HuH-7 (cell line): Measurements from ENCODE around the gene CRISP3.
"Not testable (repeated sequence)": the region's sequence is repeated elsewhere in the genome, so short reads cannot be mapped to it uniquely, and the experiment has no call there.

Experiments
- DNase-seq: peaks from one replicate; pipeline ENCODE4 v3.0.0; 2011; ENCODE audit warnings: low spot score

The CRISP3 gene, protein sequence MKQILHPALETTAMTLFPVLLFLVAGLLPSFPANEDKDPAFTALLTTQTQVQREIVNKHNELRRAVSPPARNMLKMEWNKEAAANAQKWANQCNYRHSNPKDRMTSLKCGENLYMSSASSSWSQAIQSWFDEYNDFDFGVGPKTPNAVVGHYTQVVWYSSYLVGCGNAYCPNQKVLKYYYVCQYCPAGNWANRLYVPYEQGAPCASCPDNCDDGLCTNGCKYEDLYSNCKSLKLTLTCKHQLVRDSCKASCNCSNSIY

DNA sequence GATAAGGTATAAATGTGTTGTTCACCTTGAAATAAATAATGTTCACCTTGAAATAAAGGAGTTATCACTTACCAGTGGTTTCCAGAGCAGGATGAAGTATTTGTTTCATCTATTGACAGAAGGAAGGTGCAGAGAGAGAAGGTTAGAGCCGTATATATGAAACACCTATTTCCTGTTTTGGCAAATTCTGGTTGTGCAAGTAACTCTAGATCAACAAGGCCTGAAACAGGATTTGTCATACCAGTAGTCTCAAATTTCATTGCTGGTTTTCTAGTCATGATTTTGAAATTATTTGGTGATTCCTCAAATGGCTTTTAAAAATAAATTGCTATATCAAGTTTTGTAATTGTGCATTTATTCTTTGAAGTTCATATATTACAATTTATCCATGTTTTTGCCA lies at the start of gene CRISP3:
Gene CRISP3 (minus strand): TSS at position 130 of the 400 bp plus-strand sequence. CDS start 21 bp downstream, at position 109.
- DNase-seq, result no peak

DNA sequence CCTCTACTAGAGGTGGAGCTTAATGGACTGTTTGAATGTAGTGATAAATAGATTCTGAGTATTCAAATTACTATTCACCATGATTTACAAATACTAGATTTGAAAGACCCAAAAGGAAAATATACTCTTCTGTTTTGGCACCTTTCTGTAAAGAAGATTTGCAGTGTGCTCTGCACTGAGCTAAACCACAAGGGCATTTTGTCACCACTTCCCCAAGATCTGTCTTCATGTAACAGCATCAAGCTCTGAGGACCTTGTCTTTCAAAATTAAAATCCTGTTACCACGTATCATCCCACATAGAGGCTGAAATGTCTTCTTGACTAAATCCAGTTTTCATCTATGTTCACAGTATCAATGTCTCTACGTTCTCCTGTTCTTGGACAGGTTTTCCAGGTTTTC lies 46.2 kb upstream of the CRISP3 start:
- no peak for DNase-seq

DNA sequence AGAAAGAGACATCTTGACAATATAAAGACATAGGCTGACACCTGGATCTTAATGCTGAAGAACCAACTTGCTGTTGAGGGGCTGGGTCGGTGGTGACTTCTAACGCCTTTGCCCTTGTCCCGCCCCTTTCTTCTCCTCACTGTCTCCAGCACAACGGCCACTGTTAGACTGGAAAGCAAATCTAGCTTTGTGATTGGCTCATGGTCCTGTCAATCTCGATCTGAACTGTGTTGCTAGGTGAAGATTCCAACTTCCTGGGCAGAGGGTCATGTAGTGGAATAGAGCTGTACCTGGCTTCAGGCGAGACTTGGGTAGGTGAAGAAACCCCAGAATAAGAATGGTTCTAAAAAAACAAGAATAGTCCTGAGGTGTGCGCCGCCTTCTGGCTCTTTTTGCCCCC lies 43.0 kb upstream of the CRISP3 start, which contains the start of gene PGK2:
Gene PGK2 (minus strand): TSS at position 110 of the 400 bp plus-strand sequence. CDS start 98 bp downstream, at position 12.
- no peak for DNase-seq

DNA sequence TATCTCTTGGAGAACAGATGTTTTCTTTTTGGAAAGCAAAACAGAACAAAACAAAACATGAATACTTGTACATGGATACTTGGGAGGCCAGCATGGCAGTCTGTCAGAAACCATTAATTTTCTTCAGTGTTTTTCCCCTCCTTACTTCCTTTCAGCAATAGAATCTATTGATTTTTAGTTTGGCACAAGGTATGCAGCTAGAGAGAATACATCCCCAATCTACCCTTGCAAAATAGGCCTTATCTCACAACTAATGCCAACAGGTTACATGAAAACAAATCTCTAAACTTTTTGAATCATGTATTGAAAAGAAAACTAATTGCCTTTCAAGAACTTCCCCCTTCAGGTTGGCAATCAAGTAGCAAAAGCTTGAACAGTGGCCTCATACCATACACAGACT lies 40.1 kb upstream of the CRISP3 start:
- no peak for DNase-seq

DNA sequence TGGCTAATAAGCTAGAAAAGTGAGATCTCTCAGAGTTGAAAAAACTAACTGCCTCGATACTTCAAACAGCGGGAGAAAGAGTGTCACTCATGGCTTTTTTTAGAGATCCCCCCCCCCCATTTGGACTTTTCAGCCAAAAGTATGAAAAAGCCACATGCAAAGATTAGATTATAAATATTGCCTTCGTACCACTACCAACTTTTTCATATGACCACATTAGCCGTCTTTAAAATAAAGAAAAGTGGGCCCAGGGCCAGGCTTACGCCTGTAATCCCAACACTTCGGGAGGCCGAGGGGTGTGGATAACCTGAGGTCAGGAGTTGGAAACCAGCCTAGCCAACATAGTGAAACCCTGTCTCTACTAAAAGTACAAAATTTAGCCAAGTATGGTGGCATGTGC lies 38.5 kb upstream of the CRISP3 start:
- DNase-seq, result no peak

DNA sequence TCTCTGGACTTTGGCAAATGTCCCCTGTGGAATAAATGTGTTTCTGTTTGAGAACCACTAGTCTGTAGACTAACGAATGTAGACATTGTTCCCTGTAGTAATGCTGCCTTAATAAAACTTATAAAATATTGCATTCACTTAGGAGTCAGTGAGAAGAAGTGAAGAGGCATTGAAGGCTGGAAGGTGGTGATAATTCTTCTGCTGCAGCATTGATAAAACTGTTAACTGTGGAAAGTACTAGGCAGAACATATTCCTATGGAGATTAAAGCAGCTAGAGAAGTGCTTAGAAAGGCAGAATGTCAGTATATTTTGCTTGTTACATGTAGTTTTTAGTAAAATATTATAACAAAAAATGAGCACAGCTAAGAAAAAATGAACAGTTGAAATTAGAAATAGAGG lies 38.1 kb upstream of the CRISP3 start:
- no peak for DNase-seq

DNA sequence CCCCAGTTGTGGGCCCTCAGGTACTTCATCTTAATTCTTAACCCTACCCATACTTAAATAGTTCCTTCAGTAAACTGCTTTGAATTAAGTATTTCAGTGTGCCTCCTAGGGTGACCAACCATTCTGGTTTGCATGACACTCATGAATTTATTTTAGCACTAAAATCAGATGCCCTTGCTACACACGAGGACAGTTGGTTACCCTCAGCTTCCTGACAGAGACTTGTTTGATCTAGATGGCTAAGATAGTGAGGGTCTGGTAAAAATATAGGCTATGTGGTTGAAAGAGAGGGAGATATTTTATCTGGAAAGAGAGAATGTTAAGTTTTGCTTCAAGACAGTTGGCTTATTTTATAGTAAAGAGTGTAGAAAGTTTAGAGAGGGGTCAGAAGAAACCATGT lies 32.3 kb upstream of the CRISP3 start:
- DNase-seq, result no peak

DNA sequence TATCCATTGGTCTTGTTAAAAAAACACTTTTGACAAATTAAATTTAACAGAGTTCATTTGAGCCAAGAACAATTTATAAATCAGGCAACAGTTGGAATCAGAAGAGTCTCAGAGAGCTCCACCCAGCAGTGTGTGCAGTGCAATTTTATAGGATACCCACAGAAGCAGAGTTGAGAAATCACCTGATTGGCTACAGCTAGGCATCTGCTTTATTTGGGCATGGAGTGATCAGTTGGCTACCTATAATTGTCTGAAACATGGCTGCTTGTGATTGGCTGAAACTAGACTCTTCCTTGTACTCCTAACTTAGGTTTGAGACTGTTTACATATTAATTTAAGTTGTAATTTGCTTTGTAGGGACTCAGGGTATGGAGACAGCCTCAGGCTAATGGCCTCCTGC lies 30.9 kb upstream of the CRISP3 start:
- no peak for DNase-seq

DNA sequence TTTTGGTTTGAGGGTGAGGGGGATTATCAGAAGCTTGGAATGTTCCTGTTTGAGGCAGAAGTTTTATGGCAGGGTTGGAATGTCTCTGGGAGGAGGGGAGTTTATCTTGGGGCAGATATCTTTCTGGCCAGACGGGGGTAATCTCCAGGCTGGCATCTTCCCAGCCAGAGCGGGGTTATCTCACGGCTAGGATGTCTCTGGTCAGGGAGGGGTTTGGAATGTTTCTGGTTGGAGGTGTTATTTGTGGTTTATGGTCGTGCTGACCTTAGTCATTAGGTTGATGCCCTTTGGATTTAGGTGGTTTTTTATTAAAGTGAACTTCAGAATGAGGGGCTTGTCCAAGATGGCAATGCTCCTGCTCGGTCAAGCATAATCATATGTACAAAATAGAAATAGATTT lies 28.1 kb upstream of the CRISP3 start:
- no peak for DNase-seq

DNA sequence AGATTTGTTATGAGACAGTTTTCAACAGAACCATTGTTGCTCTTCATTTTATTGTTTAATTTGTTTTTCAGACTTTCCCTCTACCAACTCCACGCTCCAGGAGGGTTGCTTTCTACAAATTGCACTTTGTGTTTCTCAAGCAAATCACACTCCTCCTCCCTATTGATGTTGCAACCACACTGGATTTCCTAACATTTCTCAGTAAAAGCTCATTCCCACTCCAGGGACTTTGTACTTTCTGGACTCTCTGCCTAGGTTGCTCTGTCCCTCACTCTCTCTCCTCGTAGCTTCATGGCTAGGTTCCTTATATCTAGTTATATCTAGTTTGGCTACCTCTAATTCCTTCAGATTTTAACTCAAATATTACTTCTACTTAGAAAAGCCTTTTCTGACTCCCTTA lies 22.6 kb upstream of the CRISP3 start:
- peak; percentile 24 for DNase-seq

DNA sequence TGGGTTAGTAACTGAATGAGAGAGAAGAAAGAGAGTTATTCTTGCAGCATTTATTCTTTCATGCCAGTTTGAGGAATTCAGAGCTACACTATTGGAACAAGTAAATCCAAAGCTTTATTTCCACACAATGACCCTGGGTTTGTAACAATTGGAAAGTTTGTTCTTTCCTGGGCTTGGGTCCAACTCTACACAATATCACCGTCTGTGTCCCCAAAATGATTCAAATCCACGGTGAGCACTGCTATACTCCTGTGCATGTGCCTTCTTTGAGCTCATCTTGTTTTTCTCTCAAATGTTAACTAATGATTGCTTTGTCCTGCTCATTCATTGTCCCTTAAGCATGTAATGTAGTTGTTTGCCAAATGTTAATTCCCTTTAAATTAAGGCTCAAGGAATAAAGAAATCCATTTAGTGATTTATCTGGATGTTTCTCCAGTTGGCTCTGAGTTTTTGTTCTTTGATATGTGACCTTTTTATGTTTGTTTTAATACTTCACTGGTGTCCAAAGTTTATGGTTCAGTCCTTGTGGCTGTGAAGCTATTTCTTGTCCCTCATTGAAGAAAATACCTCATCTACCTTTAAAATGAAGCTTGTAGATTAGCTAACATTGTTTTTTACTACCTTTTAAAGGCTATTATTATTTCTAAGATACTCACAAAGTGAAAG lies 20.5 kb upstream of the CRISP3 start:
- no peak for DNase-seq

DNA sequence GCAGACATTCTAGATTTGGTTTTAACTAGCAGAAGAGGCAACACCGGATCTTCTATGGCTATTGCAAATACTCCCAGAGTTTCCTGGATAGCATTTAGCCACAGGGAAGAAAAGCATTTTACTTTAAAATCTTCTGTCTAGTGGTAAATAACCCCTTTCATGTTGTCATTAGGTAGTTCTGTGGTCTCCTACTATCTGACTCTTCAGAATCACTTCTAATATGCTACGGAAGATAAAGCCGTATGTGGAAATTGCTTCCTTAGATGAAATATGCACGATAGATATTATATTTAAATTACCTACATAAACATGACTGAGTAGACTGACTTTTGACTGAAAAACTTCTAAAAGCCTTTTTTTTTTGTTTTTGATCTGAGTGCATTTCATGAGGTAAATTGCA lies 759 bp downstream of the CRISP3 start:
- no peak for DNase-seq

DNA sequence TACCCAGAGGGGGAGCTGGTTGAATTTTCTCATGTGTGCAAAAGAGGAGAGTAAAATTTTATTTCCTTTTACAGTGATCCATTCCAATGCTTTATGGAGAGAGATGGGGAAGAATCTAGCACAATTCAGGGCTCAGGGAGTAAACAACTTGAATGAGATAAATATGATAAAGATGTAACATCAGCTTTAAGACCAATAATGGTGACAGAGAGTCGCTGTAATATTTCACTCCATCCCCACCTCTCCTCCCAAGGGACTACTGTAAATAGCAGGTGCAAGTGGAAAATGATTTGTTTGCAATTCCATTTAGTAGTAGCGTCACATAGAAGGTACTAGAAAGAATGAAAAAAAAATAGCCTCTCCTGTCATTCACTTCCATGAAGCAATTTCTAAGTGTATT lies 4.8 kb downstream of the CRISP3 start:
- DNase-seq, result no peak

DNA sequence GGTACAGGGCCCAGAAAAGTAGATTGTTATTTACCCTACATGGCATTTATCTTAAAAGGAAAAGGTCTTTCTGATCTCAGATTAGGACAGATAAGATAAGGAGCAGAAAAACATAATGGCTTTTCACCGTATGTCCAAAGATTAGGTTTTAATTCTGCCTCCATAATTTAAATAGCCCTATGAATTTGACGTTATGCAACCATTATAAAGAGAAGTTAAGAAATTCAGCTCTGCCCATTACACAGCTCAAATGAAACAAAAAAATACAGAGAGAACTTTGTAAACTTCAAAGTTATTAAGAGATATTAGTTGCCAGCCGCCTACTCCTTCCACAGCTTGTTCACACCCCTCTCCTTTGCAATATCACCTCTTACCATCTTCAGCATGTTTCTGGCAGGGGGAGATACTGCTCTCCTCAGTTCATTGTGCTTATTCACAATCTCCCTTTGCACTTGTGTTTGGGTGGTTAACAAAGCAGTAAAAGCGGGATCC lies 8.1 kb downstream of the CRISP3 start:
- DNase-seq, result no peak

DNA sequence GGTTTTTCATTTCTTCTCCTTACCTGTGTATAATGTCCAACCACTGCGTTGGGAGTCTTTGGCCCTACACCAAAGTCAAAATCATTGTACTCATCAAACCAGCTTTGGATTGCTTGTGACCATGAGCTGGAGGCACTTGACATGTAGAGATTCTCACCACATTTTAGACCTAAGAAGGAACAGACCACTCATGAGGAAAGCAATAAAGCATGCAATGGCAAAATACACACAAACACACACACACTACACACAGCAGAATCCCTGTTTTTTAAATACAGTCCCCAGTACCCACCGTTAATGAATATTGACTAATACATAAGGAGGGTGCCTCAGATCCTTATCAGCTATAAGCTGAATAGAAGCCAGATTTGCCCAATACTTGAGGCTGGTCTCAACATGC lies 10.5 kb downstream of the CRISP3 start:
- no peak for DNase-seq

DNA sequence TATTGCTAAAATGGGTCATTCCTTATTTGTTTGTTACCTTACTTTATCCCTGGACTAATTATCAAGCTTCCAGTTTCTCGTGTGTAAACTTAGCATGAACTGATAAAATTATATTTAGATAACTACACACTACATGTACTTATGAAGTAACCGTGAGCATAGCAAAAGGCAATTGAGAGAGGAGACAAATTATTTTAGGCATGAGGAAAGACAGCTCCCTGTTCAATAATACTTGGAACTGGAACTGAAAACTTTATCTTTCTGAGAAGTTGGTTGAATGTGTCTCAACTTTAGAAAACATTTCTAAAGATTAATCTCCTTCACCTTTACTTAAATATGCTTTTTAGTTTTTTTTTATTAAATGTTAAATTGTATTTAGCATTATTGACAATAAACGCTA lies 11.4 kb downstream of the CRISP3 start:
- no peak for DNase-seq

DNA sequence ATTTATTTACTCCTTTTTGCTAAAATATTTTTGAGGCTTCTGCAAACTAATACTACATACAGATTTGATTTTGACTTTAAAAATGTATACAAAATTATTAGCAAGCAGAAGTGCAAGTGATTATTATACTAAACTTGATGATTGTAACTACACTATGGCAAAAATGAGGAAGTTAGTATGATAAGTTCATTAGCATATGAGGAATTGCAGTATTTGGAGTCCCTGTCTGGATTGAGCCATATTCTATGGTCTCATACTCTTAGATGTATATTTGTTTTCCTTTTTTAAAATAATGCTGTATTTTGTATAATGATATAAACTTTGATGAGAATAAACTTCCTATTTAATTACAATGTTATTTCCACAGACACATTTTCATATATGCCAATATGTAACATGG lies 13.9 kb downstream of the CRISP3 start:
- DNase-seq, result no peak

DNA sequence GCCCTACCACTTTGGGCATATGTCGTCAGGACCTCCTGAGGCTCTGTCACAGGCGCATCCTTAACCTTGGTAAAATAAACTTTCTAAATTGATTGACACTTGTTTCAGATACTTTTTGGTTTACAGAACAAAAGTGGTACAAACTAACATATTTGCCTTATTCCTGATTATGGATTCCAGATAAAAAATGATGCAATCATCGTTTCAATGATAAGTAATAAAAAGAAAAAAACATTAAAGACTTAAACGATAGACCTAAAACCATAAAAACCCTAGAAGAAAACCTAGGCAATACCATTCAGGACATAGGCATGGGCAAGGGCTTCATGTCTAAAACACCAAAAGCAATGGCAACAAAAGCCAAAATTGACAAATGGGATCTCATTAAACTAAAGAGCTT lies 20.3 kb downstream of the CRISP3 start:
- DNase-seq, result not testable (repeated sequence)

DNA sequence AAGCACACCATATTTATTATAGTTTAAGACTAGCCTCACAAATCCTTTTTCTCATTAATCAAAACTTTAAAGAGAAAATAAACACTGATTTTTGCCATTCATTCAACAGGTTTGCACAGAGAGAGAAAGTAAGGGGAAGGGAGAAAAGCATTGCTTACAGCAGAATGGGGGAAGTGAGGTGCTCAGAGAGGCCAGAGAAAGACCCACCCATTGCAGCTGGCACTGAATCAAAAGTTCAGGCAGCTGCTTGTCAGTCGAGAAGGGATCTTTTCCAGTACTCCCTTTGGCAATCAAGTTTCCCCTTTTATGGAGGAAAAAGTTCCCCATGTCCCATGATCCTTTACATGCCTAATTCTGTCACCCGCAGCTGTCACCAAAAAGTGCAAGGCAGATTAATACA lies 22.9 kb downstream of the CRISP3 start:
- no peak for DNase-seq

DNA sequence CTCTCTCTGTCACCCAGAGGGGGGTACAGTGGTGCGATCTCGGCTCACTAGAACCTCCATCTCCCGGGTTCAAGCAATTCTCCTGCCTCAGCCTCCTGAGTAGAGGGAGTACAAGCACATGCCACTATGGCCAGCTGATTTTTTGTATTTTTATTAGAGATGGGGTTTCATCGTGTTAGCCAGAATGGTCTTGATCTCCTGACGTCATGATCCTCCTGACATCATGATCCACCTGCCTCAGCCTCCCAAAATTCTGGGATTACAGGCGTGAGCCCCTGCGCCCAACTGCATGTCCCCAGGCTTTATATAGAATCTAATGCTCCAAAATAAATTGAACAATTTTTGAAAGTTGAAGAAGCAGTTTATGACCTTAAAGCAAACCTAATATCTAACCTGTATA lies 23.8 kb downstream of the CRISP3 start:
- DNase-seq, result no peak

DNA sequence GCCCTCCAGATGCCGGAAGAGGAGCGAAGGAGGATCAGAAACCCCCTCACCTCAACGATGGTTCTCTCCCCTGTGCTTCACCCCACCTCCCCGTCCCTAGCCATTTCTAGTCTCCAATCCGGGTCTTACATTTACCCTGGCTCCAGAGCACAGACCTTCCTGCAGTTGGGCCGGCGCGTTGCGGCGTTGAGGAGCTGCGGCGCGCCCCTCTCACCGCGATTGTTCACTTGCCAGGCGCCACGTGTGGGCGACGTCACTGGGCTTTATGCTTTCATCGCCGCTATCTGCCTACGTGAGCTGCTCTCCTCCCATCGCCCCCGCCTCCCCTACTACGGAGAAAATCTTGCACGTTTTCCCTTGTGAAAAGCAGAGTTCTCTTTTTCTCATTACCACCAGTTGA lies 30.8 kb downstream of the CRISP3 start, which contains the start of gene CRISP2:
Gene CRISP2 (minus strand): TSS at position 198 of the 400 bp plus-strand sequence. CDS start 4,347 bp downstream, outside the sequence.
- no peak for DNase-seq

DNA sequence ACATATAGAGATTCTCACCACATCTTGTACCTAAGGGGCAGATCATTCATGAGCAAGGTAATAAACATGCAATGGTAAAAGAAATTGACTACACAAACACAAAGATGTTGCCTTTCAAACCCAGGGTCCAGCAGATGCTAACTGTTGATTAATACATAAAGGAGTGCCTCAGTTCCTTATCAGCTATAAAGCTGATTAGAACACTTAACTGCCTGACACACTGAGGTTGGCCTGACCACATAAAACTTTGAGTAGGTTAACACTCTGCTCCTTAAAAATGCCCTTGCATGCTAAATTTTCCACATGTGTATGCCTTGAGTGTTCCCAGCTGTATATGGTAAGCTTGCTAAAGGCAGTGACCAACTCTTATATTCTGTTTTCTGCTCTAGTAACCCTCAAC lies 45.7 kb downstream of the CRISP3 start:
- DNase-seq, result no peak

DNA sequence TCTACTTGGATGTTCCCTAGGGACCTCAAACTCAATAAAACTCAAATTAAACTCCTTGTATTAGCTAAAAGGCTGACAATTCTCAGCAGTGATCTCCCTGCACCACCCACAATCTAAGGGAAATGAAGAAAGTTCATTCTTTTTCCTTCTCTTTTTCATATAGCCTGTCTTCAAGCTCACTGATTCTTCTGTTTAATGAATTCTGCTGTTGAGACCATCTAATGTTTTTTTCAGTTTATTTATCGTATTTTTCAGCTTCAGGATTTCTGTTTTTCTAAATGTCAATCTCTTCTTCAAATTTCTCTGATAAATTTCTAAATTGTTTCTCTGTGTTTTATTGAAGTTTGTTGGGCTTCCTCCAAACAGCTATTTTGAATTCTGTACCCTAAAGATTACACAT lies 50.7 kb downstream of the CRISP3 start:
- DNase-seq, result no peak

DNA sequence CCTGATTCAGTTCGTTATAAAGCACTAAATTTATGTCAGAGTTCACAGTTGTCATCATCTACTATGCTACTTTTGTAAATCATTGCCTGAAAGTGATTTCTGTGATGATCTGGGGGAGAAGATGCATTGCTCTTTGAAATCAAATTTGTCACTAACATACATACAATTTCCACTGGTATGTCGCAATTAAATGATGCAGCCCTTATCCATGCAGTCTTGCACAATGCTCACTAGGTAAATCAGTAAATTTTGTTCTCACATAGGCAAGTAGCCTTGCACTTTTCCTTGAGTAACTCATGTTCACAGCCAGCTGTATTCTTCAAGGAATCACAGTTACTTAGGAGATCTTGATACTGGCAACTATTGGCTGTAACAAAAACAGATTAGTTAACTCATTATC lies 51.7 kb downstream of the CRISP3 start:
- DNase-seq, result no peak
